HG03045 (cell line): ENCODE measurements around the gene LAMA2.

Experiments used
- ATAC-seq: cut with Tn5 transposase; IDR thresholded peaks from one replicate; pipeline ENCODE4 v1.9.1; 2021; ENCODE audit warnings: mild to moderate bottlenecking, moderate library complexity; ENCODE audit not compliant: unreplicated experiment

The LAMA2 gene

GRCh38 chr6:129500958-129501739 lies 618.2 kb downstream of the LAMA2 start:
- no peak for ATAC-seq

GRCh38 chr6:129501740-129502660 lies 619.1 kb downstream of the LAMA2 start:
- no peak for ATAC-seq

GRCh38 chr6:129504456-129504855 lies 621.5 kb downstream of the LAMA2 start:
- no peak for ATAC-seq

GRCh38 chr6:129507059-129507807 lies 624.3 kb downstream of the LAMA2 start:
- ATAC-seq: no peak

- ATAC-seq: no peak
Measured at GRCh38 chr6:129507846-129508245, 624.9 kb downstream of the LAMA2 start.

- no peak for ATAC-seq
Measured at GRCh38 chr6:129508477-129509145, 625.7 kb downstream of the LAMA2 start.

- ATAC-seq: no peak
Measured at GRCh38 chr6:129510950-129511349, 628.0 kb downstream of the LAMA2 start.

GRCh38 chr6:129513471-129513870 lies 630.5 kb downstream of the LAMA2 start:
- ATAC-seq: no peak

GRCh38 chr6:129515004-129515403 lies 632.1 kb downstream of the LAMA2 start:
- no peak for ATAC-seq

GRCh38 chr6:129516005-129516404 lies 633.1 kb downstream of the LAMA2 start:
- no peak for ATAC-seq

GRCh38 chr6:129516787-129517186 lies 633.8 kb downstream of the LAMA2 start:
- ATAC-seq: no peak

GRCh38 chr6:129517288-129517687 lies 634.4 kb downstream of the LAMA2 start:
- ATAC-seq: no peak

- ATAC-seq: no peak
Measured at GRCh38 chr6:129519750-129520149, 636.8 kb downstream of the LAMA2 start.

- ATAC-seq: no peak
Measured at GRCh38 chr6:129521946-129522345, 639.0 kb downstream of the LAMA2 start.

- ATAC-seq: no peak
Measured at GRCh38 chr6:129523816-129524215, 640.9 kb downstream of the LAMA2 start.

GRCh38 chr6:129525055-129525454 lies 642.1 kb downstream of the LAMA2 start:
- no peak for ATAC-seq

GRCh38 chr6:129534926-129535325 lies 652.0 kb downstream of the LAMA2 start:
- ATAC-seq: no peak

GRCh38 chr6:129536271-129536670 lies 653.3 kb downstream of the LAMA2 start:
- no peak for ATAC-seq

- no peak for ATAC-seq
Measured at GRCh38 chr6:129539032-129539431, 656.1 kb downstream of the LAMA2 start.

- no peak for ATAC-seq
Measured at GRCh38 chr6:129542705-129543104, 659.8 kb downstream of the LAMA2 start.

GRCh38 chr6:129543981-129544380 lies 661.0 kb downstream of the LAMA2 start:
- ATAC-seq: no peak
